T-cell (primary cell): ENCODE measurements around the gene EMD. TPM values are rescaled to one million over a fixed set of nuclear protein-coding genes. Genes with fewer than 3 reads are reported as not detected.

Experiments
- ATAC-seq, 4 experiments: fragments of 200-7000 bp in 3 of 4; fragments of 150-1000 bp in 1 of 4; cut with Tn5 transposase; replicated peaks in 1 of 4; 1 replicate in 3 of 4; 2 replicates in 1 of 4; pipeline ENCODE4 v1.10.0; 2021; ENCODE audit warnings: moderate library complexity in 3 of 4, mild to moderate bottlenecking in 2 of 4, moderate number of reproducible peaks in 1 of 4
- CTCF ChIA-PET, 2 donors: fragments of 300-600 bp; sonication (Branson Sonifier 250); formaldehyde crosslinking; loops; one replicate each; lab custom pipeline; 2022; ENCODE audit warnings: antibody characterized with exemption in 2 of 2; lab: Charles Lee
- POLR2A ChIA-PET, 2 donors: fragments of 300-600 bp; sonication (Branson Sonifier 250); formaldehyde crosslinking; loops; one replicate each; lab custom pipeline; 2022; ENCODE audit warnings: antibody characterized with exemption in 2 of 2; lab: Charles Lee
- DNase-seq, 35 experiments: peaks; one replicate each; pipeline versions ENCODE4 v3.0.0 to v3.0.0-alpha.2; 2013 to 2023
- H3K27ac ChIP-seq: one replicate; pipeline ENCODE4 v1.5.1; 2013; ENCODE audit warnings: low read length
- H3K27me3 ChIP-seq, 2 experiments: replicated peaks in 1 of 2; 1 replicate in 1 of 2; 2 replicates in 1 of 2; pipeline versions ENCODE4 v1.6.1 to v1.7.0; 2013; ENCODE audit warnings: low read length in 1 of 2, mixed read lengths in 1 of 2; ENCODE audit not compliant: control insufficient read depth in 2 of 2, insufficient read depth in 2 of 2; ENCODE audit errors: extremely low read depth in 1 of 2
- H3K36me3 ChIP-seq, 2 donors: 1 replicate in 1 of 2; 2 replicates in 1 of 2; pipeline versions ENCODE4 v1.6.1 to v1.7.0; 2013; ENCODE audit warnings: low read length in 1 of 2; ENCODE audit not compliant: control insufficient read depth in 2 of 2, insufficient read depth in 1 of 2; ENCODE audit errors: extremely low read depth in 1 of 2
- H3K4me1 ChIP-seq, 2 experiments: 1 replicate in 1 of 2; 2 replicates in 1 of 2; pipeline versions ENCODE4 v1.6.1 to v1.7.0; 2013; ENCODE audit warnings: low read length in 2 of 2, mixed read lengths in 1 of 2; ENCODE audit not compliant: insufficient read depth in 2 of 2, control insufficient read depth in 1 of 2; ENCODE audit errors: extremely low read depth in 1 of 2
- H3K4me3 ChIP-seq, 2 donors: 1 replicate in 1 of 2; 2 replicates in 1 of 2; pipeline versions ENCODE4 v1.5.1 to v1.7.0; 2013; ENCODE audit warnings: mild to moderate bottlenecking in 2 of 2, low read length in 1 of 2, moderate library complexity in 1 of 2; ENCODE audit not compliant: control insufficient read depth in 1 of 2; ENCODE audit errors: extremely low read depth in 1 of 2
- H3K9me3 ChIP-seq: 2 replicates; pipeline ENCODE4 v1.7.0; 2013
- H3K27ac Mint-ChIP-seq, 2 donors: one replicate each; pipeline ENCODE4 v1.8.0; 2020 to 2021; ENCODE audit warnings: mild to moderate bottlenecking in 2 of 2, mixed read lengths in 2 of 2
- H3K27me3 Mint-ChIP-seq, 2 donors: one replicate each; pipeline ENCODE4 v1.8.0; 2021 to 2022; ENCODE audit warnings: mixed read lengths in 2 of 2
- H3K36me3 Mint-ChIP-seq: one replicate; pipeline ENCODE4 v1.8.0; 2021; ENCODE audit warnings: mixed read lengths
- H3K4me1 Mint-ChIP-seq, 3 donors: one replicate each; pipeline ENCODE4 v1.8.0; 2020 to 2022; ENCODE audit warnings: mixed read lengths in 3 of 3, mild to moderate bottlenecking in 1 of 3
- H3K4me3 Mint-ChIP-seq, 3 donors: one replicate each; pipeline ENCODE4 v1.8.0; 2020 to 2022; ENCODE audit warnings: mild to moderate bottlenecking in 3 of 3, mixed read lengths in 3 of 3, moderate library complexity in 3 of 3
- H3K9me3 Mint-ChIP-seq, 3 donors: one replicate each; pipeline ENCODE4 v1.8.0; 2020 to 2022; ENCODE audit warnings: mixed read lengths in 3 of 3
- WGBS: methylation state at CpG from one replicate; pipeline ENCODE4 v1.1.5; 2013; ENCODE audit warnings: missing lambda C conversion rate; ENCODE audit not compliant: insufficient coverage; 5-methylcytosine and 5-hydroxymethylcytosine counted together
- total RNA-seq, 35 experiments: library from RNA in 6 of 35; stranded (reverse) in 6 of 35; fragments of 120-200 nt in 1 of 35; gene quantifications; one replicate each; pipeline versions ENCODE4 v1.2.1 to v1.2.4 and lab custom pipeline; 2013 to 2026

Gene EMD
- total RNA-seq, 5 donors from 2014 or later (not counting 1 experiment from before 2014, with no cell fraction given) = 73.4 to 136 (median 80.4) TPM

DNA sequence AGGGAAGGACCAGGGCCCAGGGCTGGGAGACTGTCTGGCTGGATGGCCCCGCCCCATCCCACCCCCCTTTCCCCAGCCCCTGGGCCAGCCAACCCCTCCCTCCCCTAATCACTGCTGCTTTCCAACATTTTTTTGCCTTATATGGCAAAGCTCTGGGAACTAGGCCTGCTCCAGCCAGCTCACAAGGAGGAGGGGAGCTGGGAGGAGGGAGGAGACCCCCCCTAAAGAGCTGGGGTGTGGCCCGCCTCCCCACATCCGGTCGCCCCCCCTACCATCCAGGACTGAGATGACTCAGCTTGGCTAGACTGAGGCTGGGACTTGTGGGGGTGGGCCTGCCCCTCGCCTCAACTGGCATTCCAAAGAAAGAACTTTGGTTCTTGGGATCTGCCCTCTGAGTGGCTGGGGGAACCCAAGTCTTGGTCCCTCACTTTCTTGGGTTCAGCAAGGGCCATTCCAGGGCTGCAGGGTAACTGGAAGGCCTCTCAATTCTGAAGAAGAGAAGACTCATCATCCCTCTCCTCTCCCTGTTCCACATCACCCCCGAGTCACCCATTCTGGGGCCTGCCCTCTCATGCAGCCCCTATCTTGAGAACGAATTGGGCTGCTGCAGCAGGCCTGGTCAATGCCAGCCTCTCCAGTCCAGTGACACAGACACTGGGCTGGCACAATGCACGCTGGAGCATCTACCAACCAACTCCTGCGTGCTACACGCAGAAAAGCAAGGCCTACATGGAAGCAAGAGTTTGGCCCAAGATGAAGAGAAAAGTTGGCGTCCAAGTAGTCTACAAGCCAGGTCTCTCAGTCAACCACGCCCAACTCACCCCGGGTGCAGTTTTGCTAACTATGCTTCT is 9.4 kb upstream of the EMD start:
- H3K27ac ChIP-seq = peak overlapping the region; percentile 97
- Mint-ChIP-seq H3K27ac (peak overlapping the region; percentile 80 to 97), H3K4me1 (peaks cover 30 to 35% (median 30%) of the 10 kb centered on the region in 3 donors), H3K27me3 (no peaks in the 10 kb centered on the region), H3K9me3 (no peaks in the 10 kb centered on the region), H3K4me3 (peak overlapping the region; percentile 88 to 95 (median 89)), H3K36me3 (peaks cover 2% of the 10 kb centered on the region)
- no peaks in the 10 kb centered on the region for H3K9me3 ChIP-seq
- H3K4me3 ChIP-seq = peak overlapping the region; percentile 76 to 89
- DNase-seq (peak in 34 of 35 experiments; percentile 34 to 78 (median 60)), ATAC-seq (peak; percentile 13 to 37 (median 24))
- no peaks in the 10 kb centered on the region for H3K27me3 ChIP-seq
- H3K4me1 ChIP-seq = peaks cover 7 to 71% of the 10 kb centered on the region in 2 experiments
- ChIA-PET CTCF (interaction anchor here in 1 of 2 donors (0.7 kb wide), 1 partner anchor 8 kb away, joined by 3 read pairs; no protein-coding TSS in a partner anchor), POLR2A (interaction anchor here in 1 of 2 donors (0.5 to 0.6 kb wide), 2 partner anchors 9 to 10 kb away, joined by 3 to 5 read pairs; partner anchors contain the start of gene EMD)
- no CpG with 5 or more reads among the region's 13 CpGs for WGBS
- peaks cover 0 to 39% of the 10 kb centered on the region in 2 donors for H3K36me3 ChIP-seq

DNA sequence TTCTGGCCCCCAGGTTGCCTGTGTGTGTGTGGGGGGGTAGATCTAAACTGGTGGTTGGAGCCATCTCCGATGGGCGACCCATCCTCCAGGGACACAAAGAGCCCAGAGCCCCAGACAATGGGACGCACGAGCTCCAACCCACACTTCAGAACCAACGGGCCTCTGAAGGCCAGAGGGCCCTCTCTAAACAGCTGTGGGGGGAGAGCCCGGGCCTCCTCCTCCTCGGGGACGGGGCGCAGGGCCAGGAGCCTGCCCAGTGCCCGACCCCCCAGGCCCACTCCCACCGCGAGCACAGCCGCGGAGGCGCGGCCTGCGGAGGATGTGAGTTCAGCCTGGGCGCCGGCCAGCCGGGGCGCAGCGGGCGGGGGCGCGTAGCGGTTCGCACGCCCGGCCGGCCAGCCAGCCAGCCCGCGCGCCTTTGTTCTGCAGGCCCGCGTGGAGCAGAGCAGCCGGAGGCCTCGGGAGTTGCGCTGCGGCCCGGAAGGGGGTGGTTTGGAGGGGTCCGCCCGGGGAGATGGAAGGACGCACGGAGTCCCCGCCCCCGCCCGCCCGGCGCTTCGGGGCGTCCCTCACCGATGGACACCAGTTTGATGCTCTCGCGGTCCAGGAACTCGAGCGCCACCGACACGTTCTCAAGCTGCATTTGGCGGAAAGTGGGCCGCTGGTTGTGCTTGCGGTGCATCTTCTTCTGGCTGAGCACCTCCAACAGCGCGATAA is 8.6 kb upstream of the EMD start:
- peak in 2 of 4 experiments; percentile 1 for ATAC-seq
- DNase-seq = peak in 2 of 35 experiments; percentile 31 to 34
- 1% methylated on average over 24 of the region's 63 CpGs for WGBS

DNA sequence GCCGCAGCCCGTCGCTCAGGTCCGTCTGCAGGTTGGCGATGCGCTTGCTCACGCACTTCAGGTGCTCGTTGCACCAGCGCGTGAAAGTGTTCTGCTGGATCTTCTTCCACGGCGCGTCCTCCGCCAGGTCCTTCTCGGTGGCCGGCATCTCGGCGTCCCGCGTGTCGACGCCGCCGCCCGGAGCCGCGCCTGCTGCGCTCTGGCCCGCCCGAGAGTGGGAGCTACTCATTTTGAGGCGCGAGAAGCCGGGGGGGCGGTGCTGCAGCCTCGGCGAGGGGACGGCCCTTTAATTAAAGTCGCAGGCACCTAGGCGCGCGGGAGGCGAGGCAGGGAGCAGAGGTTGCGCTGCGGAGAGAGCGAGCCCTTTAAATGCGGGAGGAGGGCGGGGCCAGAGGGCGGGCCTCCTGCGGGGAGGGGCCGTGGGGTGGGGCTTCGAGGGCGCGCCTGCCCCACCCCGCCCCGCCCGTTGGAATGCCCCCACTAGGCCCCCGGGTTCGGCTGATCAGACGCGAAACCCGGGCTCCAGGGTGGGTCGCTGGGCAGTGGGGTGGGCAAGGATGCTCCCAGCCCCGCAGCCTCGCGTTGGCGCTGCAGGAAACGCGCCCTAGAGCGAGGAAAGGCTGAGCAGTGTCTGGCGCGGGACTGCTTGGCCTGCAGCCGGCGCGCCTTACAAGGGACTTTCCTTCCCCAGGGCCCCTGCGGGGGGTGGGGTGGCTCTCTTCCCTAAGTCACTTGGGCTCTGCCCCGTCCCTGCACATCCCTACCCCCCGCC is 7.9 kb upstream of the EMD start:
- Histone ChIP-seq H3K36me3 (peaks cover 0 to 24% of the 10 kb centered on the region in 2 donors), H3K4me1 (peaks cover 7 to 61% of the 10 kb centered on the region in 2 experiments), H3K27ac (peak overlapping the region; percentile 73), H3K27me3 (no peaks in the 10 kb centered on the region), H3K4me3 (peak overlapping the region; percentile 76 to 89), H3K9me3 (no peaks in the 10 kb centered on the region)
- CTCF ChIA-PET = interaction anchor here in 1 of 2 donors (0.6 kb wide), 2 partner anchors 139 to 225 kb away, joined by 4 to 7 read pairs; no protein-coding TSS in a partner anchor
- Mint-ChIP-seq H3K9me3 (no peaks in the 10 kb centered on the region), H3K27ac (peak overlapping the region; percentile 82 to 84), H3K27me3 (no peaks in the 10 kb centered on the region), H3K36me3 (no peaks in the 10 kb centered on the region), H3K4me1 (peaks cover 26 to 34% (median 31%) of the 10 kb centered on the region in 3 donors), H3K4me3 (peak overlapping the region; percentile 80 to 88 (median 83))
- ATAC-seq (peak; percentile 58 to 70 (median 68)), DNase-seq (peak; percentile 80 to 93 (median 88))
- WGBS = 0% methylated on average over 40 of the region's 77 CpGs
- POLR2A ChIA-PET = interaction anchor here in 1 of 2 donors (0.7 to 1.2 kb wide), 5 partner anchors 8 to 386 kb away, joined by 3 to 21 read pairs (median 3); partner anchors contain the start of genes EMD and SLC10A3

More for the DNA sequence above, 8.6 kb upstream of the EMD start:
- H3K9me3 Mint-ChIP-seq = no peaks in the 10 kb centered on the region
- H3K27ac ChIP-seq = peak overlapping the region; percentile 97
- peak overlapping the region; percentile 88 to 95 (median 89) for H3K4me3 Mint-ChIP-seq
- no peaks in the 10 kb centered on the region for H3K27me3 Mint-ChIP-seq
- peaks cover 26 to 36% (median 31%) of the 10 kb centered on the region in 3 donors for H3K4me1 Mint-ChIP-seq
- H3K4me3 ChIP-seq = peak overlapping the region; percentile 76 to 89
- H3K27me3 ChIP-seq = no peaks in the 10 kb centered on the region
- peaks cover 0 to 31% of the 10 kb centered on the region in 2 donors for H3K36me3 ChIP-seq
- ChIA-PET CTCF (interaction anchor here in 1 of 2 donors (0.6 kb wide), 2 partner anchors 140 to 226 kb away, joined by 4 to 7 read pairs; no protein-coding TSS in a partner anchor), POLR2A (interaction anchor here (0.5 to 1.2 kb wide), 6 partner anchors 9 to 386 kb away, joined by 3 to 21 read pairs (median 4); partner anchors contain the start of genes EMD (in 1 of the 2) and SLC10A3 (in 1 of the 2))
- peak overlapping the region; percentile 84 to 97 for H3K27ac Mint-ChIP-seq
- H3K36me3 Mint-ChIP-seq = no peaks in the 10 kb centered on the region
- peaks cover 7 to 68% of the 10 kb centered on the region in 2 experiments for H3K4me1 ChIP-seq
- H3K9me3 ChIP-seq = no peaks in the 10 kb centered on the region

DNA sequence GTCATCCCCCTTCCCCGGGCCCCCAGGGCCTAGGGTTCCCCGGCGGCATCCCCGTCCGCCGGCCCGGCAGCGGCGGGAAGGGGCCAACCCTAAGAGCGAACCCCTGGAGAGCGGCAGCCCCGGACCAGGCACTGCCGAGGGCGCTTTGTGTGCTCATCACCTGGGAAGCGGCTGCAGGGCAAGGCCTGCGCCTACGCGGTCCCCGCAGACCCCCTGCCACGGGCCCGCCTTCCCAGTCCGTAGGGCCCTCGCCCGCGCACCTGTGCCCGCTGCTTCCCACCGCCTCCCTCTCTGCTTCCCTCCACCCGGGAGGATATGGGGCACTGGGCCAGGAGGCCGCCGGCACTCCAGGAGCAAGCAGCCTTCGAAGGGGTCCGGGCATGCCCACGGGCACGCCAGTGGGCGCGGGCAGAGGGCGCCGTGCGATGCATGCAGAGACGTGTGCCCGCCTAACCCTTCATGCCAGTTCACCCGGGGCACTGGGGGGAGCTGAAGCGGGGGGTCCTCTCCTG is 7.2 kb upstream of the EMD start:
- WGBS = 3% methylated on average over 29 of the region's 43 CpGs
- POLR2A ChIA-PET = no interaction called here

DNA sequence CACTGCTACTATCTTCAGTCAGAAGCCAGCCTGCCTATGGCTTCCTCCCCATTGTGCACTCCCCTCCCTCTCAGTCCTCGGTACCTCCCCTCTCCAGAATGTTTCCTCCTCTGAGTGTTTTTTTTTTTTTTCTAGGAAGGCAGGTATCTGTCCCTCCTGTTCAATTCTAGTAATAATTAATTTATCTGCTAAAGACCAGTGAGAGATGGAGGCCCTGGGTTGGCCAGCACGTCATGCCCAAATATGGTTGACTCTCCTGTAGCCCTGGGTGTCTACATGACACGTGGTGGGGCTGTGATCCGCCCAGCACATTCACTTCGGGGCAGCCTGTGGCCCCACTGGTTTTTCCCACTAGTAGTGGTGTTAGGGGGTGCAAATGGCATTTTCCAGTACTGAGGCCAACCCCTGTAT is 6.5 kb upstream of the EMD start:
- ATAC-seq (no peak), DNase-seq (peak in 8 of 35 experiments; percentile 24 to 63 (median 36))
- Mint-ChIP-seq H3K4me1 (peaks cover 20 to 30% (median 27%) of the 10 kb centered on the region in 3 donors), H3K27ac (peak overlapping the region; percentile 69 to 83), H3K36me3 (no peaks in the 10 kb centered on the region), H3K27me3 (no peaks in the 10 kb centered on the region), H3K4me3 (peak overlapping the region; percentile 64 to 88 (median 72)), H3K9me3 (no peaks in the 10 kb centered on the region)
- CTCF ChIA-PET = interaction anchor here in 1 of 2 donors (1.2 kb wide), 1 partner anchor 11 kb away, joined by 3 read pairs; no protein-coding TSS in a partner anchor
- WGBS = 0% methylated on average over 2 of the region's 5 CpGs
- Histone ChIP-seq H3K4me1 (peaks cover 7 to 58% of the 10 kb centered on the region in 2 experiments), H3K36me3 (peaks cover 0 to 10% of the 10 kb centered on the region in 2 donors), H3K27ac (peak overlapping the region; percentile 73), H3K9me3 (no peaks in the 10 kb centered on the region), H3K4me3 (peak overlapping the region in 1 of 2 donors; percentile 60), H3K27me3 (no peaks in the 10 kb centered on the region)
- POLR2A ChIA-PET = interaction anchor here (0.5 to 1.4 kb wide), 2 partner anchors 11 to 120 kb away, joined by 4 to 6 read pairs; no protein-coding TSS in a partner anchor

More for the DNA sequence above, 7.2 kb upstream of the EMD start:
- Mint-ChIP-seq H3K4me3 (peak overlapping the region; percentile 64 to 88 (median 83)), H3K36me3 (no peaks in the 10 kb centered on the region), H3K4me1 (peaks cover 24 to 31% (median 30%) of the 10 kb centered on the region in 3 donors), H3K27ac (peak overlapping the region in 1 of 2 donors; percentile 69), H3K9me3 (no peaks in the 10 kb centered on the region), H3K27me3 (no peaks in the 10 kb centered on the region)
- CTCF ChIA-PET = no interaction called here
- no peak for DNase-seq
- H3K27ac ChIP-seq = peak overlapping the region; percentile 73
- H3K4me3 ChIP-seq = peak overlapping the region in 1 of 2 donors; percentile 60
- H3K36me3 ChIP-seq = peaks cover 0 to 18% of the 10 kb centered on the region in 2 donors
- H3K27me3 ChIP-seq = no peaks in the 10 kb centered on the region
- no peaks in the 10 kb centered on the region for H3K9me3 ChIP-seq
- ATAC-seq = no peak
- peaks cover 7 to 58% of the 10 kb centered on the region in 2 experiments for H3K4me1 ChIP-seq
